ENCODE measurements around the gene NUDT3.

The NUDT3 gene

GRCh38 chr6:34343806-34344205 lies 48.7 kb downstream of the NUDT3 start:
- H3K4me1 ChIP-seq (ENCODE audit: control insufficient read depth, insufficient read depth, low read length), result no peaks in the 10 kb centered on the region
- no peaks in the 10 kb centered on the region for H3K36me3 ChIP-seq (ENCODE audit: control insufficient read depth, insufficient read depth, low read length)

DNA sequence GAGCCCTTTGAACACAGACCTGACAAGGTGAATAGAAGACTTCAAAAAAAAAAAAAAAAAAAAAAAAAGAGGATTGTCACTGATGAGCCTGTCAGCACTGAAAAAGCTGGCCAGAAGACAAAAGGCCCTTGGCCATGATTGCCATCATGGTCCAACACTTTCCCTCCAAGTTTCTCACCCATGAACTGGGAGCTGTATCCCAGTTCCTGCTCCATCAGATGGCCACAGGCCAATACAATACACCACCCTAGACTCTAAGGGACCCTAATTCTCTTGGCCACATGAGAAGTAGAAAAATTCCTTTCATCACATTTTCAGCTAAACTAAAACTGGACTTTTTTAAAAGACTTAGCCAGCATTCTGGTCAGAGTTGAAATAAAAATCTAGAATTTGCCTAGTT lies 50.2 kb downstream of the NUDT3 start:
- no peak overlapping the region for H3K4me3 ChIP-seq (ENCODE audit: low read length)
- H3K4me1 ChIP-seq (ENCODE audit: control insufficient read depth, insufficient read depth, low read length), result no peaks in the 10 kb centered on the region
- H3K36me3 ChIP-seq (ENCODE audit: control insufficient read depth, insufficient read depth, low read length), result no peaks in the 10 kb centered on the region
- no peaks in the 10 kb centered on the region for H3K9me3 ChIP-seq (ENCODE audit: control insufficient read depth, insufficient read depth, low read length)
- no peak for DNase-seq (ENCODE audit: low read depth, low spot score)
- no peaks in the 10 kb centered on the region; the same call in 1 of the 2 replicates for H3K27me3 ChIP-seq (ENCODE audit: control insufficient read depth, insufficient read depth, low read length)
- no peak overlapping the region for H3K27ac ChIP-seq (ENCODE audit: low read length)

More at GRCh38 chr6:34343806-34344205, 48.7 kb downstream of the NUDT3 start:
- H3K27me3 ChIP-seq (ENCODE audit: control insufficient read depth, insufficient read depth, low read length), result no peaks in the 10 kb centered on the region; the same call in 1 of the 2 replicates
- H3K27ac ChIP-seq (ENCODE audit: low read length), result no peak overlapping the region
- no peak overlapping the region for H3K4me3 ChIP-seq (ENCODE audit: low read length)
- DNase-seq (ENCODE audit: low read depth, low spot score), result no peak
- no peaks in the 10 kb centered on the region for H3K9me3 ChIP-seq (ENCODE audit: control insufficient read depth, insufficient read depth, low read length)

- H3K4me1 ChIP-seq (ENCODE audit: control insufficient read depth, insufficient read depth, low read length), result no peaks in the 10 kb centered on the region
- no peaks in the 10 kb centered on the region for H3K9me3 ChIP-seq (ENCODE audit: control insufficient read depth, insufficient read depth, low read length)
- H3K4me3 ChIP-seq (ENCODE audit: low read length), result no peak overlapping the region
- H3K36me3 ChIP-seq (ENCODE audit: control insufficient read depth, insufficient read depth, low read length), result no peaks in the 10 kb centered on the region
- no peaks in the 10 kb centered on the region; the same call in 1 of the 2 replicates for H3K27me3 ChIP-seq (ENCODE audit: control insufficient read depth, insufficient read depth, low read length)
- no peak overlapping the region for H3K27ac ChIP-seq (ENCODE audit: low read length)
- DNase-seq (ENCODE audit: low read depth, low spot score), result no peak
- WGBS (ENCODE audit: insufficient coverage, insufficient read length), result no CpG with 5 or more reads among the region's 8 CpGs
Observed at GRCh38 chr6:34341481-34341971, 50.9 kb downstream of the NUDT3 start.

DNA sequence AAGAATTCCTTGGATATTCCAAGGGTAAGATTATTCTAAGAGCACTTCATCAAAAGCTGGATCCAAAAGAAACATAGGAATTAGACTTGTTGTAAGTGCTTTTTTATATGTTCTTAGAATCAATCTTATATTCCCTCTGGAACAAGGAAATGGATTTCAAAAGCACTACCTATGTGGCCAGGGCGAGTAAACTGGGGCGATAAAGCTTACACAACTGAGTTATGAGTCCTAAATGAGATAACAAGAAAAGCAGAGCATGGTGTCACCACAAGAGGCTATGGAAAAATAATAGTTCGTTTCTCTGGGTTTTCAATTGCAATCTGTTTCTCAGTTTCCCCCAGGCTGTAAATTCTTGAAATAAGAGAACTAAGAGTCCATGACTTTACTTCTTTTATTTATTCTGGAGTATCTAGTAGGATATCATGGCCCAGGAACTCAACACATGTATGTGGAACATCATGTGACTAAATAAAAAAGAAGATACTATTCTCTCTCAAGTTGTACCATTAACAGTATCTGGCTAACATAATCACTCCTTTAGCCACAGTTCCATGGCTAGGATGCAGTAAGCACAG lies 51.5 kb downstream of the NUDT3 start:
- H3K9me3 ChIP-seq (ENCODE audit: control insufficient read depth, insufficient read depth, low read length), result no peaks in the 10 kb centered on the region
- no peak for DNase-seq (ENCODE audit: low read depth, low spot score)
- H3K36me3 ChIP-seq (ENCODE audit: control insufficient read depth, insufficient read depth, low read length), result no peaks in the 10 kb centered on the region
- H3K4me1 ChIP-seq (ENCODE audit: control insufficient read depth, insufficient read depth, low read length), result no peaks in the 10 kb centered on the region
- no CpG with 5 or more reads among the region's 3 CpGs for WGBS (ENCODE audit: insufficient coverage, insufficient read length)
- H3K4me3 ChIP-seq (ENCODE audit: low read length), result no peak overlapping the region
- H3K27me3 ChIP-seq (ENCODE audit: control insufficient read depth, insufficient read depth, low read length), result no peaks in the 10 kb centered on the region; the same call in 1 of the 2 replicates
- no peak overlapping the region for H3K27ac ChIP-seq (ENCODE audit: low read length)

DNA sequence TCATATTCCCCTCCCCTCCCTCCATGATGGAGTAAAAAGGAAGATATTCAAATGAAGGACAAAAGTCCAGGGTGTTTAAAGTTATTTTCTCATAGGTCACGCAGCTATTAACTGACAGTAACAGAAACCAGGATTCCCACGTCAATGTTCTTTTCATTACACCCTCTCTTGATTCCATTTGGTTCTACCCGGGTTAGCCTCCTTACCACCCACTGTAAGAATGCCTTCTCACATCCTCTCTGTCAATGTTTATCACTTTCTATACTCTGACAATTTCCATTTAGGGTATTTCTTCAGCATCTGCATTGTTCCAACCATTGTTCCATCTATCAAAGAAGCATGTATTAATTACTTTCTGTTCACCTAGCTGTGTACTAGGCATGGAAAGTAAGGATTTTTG lies 52.1 kb downstream of the NUDT3 start:
- no peaks in the 10 kb centered on the region for H3K36me3 ChIP-seq (ENCODE audit: control insufficient read depth, insufficient read depth, low read length)
- no peaks in the 10 kb centered on the region for H3K9me3 ChIP-seq (ENCODE audit: control insufficient read depth, insufficient read depth, low read length)
- no peaks in the 10 kb centered on the region; the same call in 1 of the 2 replicates for H3K27me3 ChIP-seq (ENCODE audit: control insufficient read depth, insufficient read depth, low read length)
- no peak overlapping the region for H3K27ac ChIP-seq (ENCODE audit: low read length)
- H3K4me3 ChIP-seq (ENCODE audit: low read length), result no peak overlapping the region
- no CpG with 5 or more reads among the region's 3 CpGs for WGBS (ENCODE audit: insufficient coverage, insufficient read length)
- DNase-seq (ENCODE audit: low read depth, low spot score), result no peak
- H3K4me1 ChIP-seq (ENCODE audit: control insufficient read depth, insufficient read depth, low read length), result no peaks in the 10 kb centered on the region

DNA sequence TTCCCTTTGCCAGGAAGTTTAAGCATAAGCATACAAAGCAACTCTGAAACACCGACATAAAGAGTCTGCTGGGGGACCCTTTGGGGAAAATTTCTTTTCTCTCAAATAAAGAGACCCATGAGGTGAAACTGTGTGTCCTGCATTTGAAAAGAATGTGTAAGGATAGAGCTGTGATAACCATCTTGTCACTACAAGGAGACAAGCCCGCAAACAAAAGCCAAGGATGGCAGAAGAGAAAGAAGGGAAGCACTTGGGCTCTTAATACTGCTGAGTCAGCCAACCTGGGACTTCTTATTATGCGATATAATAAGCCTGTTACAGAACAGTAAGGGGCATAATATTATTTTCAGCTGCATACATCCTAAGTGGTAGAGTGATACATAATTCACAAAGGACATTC lies 52.5 kb downstream of the NUDT3 start:
- H3K27ac ChIP-seq (ENCODE audit: low read length), result no peak overlapping the region
- no peak overlapping the region for H3K4me3 ChIP-seq (ENCODE audit: low read length)
- no peaks in the 10 kb centered on the region for H3K36me3 ChIP-seq (ENCODE audit: control insufficient read depth, insufficient read depth, low read length)
- DNase-seq (ENCODE audit: low read depth, low spot score), result no peak
- no peaks in the 10 kb centered on the region for H3K9me3 ChIP-seq (ENCODE audit: control insufficient read depth, insufficient read depth, low read length)
- no peaks in the 10 kb centered on the region for H3K4me1 ChIP-seq (ENCODE audit: control insufficient read depth, insufficient read depth, low read length)
- no peaks in the 10 kb centered on the region; the same call in 1 of the 2 replicates for H3K27me3 ChIP-seq (ENCODE audit: control insufficient read depth, insufficient read depth, low read length)
- WGBS (ENCODE audit: insufficient coverage, insufficient read length), result no CpG with 5 or more reads among the region's 3 CpGs

- no peaks in the 10 kb centered on the region; the same call in 1 of the 2 replicates for H3K27me3 ChIP-seq (ENCODE audit: control insufficient read depth, insufficient read depth, low read length)
- H3K9me3 ChIP-seq (ENCODE audit: control insufficient read depth, insufficient read depth, low read length), result no peaks in the 10 kb centered on the region
- H3K27ac ChIP-seq (ENCODE audit: low read length), result no peak overlapping the region
- H3K4me1 ChIP-seq (ENCODE audit: control insufficient read depth, insufficient read depth, low read length), result no peaks in the 10 kb centered on the region
- no peaks in the 10 kb centered on the region for H3K36me3 ChIP-seq (ENCODE audit: control insufficient read depth, insufficient read depth, low read length)
- H3K4me3 ChIP-seq (ENCODE audit: low read length), result no peak overlapping the region
- DNase-seq (ENCODE audit: low read depth, low spot score), result no peak
- WGBS (ENCODE audit: insufficient coverage, insufficient read length), result no CpG with 5 or more reads among the region's 1 CpG
Observed at GRCh38 chr6:34339432-34339831, 53.0 kb downstream of the NUDT3 start.

DNA sequence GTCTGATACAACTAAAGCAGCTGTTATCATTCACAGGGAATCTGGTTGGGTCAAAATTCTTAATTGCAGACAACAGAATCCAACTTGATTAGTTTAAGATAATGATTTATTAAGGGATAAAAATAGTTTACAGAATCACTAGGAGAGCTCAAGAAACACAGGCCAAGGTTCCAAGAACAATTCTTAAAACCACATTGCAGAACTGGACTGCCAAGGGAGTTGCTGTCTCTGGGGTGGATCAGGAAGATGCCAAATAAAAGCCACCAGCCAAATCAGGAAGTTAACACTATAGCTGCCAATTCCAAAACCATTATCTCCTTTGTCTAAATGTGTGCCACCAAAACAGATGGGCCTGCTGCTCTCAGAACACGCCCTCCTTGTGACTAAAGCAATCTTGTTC lies 53.7 kb downstream of the NUDT3 start:
- Histone ChIP-seq H3K36me3 (ENCODE audit: control insufficient read depth, insufficient read depth, low read length) (no peaks in the 10 kb centered on the region), H3K27me3 (ENCODE audit: control insufficient read depth, insufficient read depth, low read length) (no peaks in the 10 kb centered on the region; the same call in 1 of the 2 replicates), H3K9me3 (ENCODE audit: control insufficient read depth, insufficient read depth, low read length) (no peaks in the 10 kb centered on the region), H3K4me1 (ENCODE audit: control insufficient read depth, insufficient read depth, low read length) (no peaks in the 10 kb centered on the region), H3K4me3 (ENCODE audit: low read length) (no peak overlapping the region), H3K27ac (ENCODE audit: low read length) (no peak overlapping the region)
- DNase-seq (ENCODE audit: low read depth, low spot score), result no peak
- whole genome bisulfite sequencing (ENCODE audit: insufficient coverage, insufficient read length), result no CpG with 5 or more reads among the region's 1 CpG

DNA sequence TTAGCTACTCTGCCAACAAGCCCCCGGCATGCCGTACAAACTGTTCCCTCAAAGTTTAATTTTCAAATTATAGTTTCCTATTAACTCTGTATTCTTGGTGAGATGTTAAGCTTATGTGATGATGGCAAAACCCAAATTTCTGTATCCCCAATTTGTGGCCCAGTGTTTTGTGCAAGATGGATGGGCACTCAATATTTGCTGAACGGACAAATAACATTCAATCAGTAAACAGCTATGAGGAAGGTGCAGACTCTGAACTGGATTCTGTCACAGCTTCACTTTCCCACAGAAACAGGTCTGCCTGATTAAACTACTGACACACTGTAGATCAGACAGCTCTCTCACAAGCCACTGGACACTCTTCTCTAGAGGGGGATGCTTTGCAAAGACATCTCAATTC lies 54.1 kb downstream of the NUDT3 start:
- H3K9me3 ChIP-seq (ENCODE audit: control insufficient read depth, insufficient read depth, low read length), result no peaks in the 10 kb centered on the region
- no peaks in the 10 kb centered on the region for H3K4me1 ChIP-seq (ENCODE audit: control insufficient read depth, insufficient read depth, low read length)
- H3K27me3 ChIP-seq (ENCODE audit: control insufficient read depth, insufficient read depth, low read length), result no peaks in the 10 kb centered on the region; the same call in 1 of the 2 replicates
- no CpG with 5 or more reads among the region's 3 CpGs for WGBS (ENCODE audit: insufficient coverage, insufficient read length)
- no peak overlapping the region for H3K27ac ChIP-seq (ENCODE audit: low read length)
- H3K4me3 ChIP-seq (ENCODE audit: low read length), result no peak overlapping the region
- H3K36me3 ChIP-seq (ENCODE audit: control insufficient read depth, insufficient read depth, low read length), result no peaks in the 10 kb centered on the region
- DNase-seq (ENCODE audit: low read depth, low spot score), result no peak

DNA sequence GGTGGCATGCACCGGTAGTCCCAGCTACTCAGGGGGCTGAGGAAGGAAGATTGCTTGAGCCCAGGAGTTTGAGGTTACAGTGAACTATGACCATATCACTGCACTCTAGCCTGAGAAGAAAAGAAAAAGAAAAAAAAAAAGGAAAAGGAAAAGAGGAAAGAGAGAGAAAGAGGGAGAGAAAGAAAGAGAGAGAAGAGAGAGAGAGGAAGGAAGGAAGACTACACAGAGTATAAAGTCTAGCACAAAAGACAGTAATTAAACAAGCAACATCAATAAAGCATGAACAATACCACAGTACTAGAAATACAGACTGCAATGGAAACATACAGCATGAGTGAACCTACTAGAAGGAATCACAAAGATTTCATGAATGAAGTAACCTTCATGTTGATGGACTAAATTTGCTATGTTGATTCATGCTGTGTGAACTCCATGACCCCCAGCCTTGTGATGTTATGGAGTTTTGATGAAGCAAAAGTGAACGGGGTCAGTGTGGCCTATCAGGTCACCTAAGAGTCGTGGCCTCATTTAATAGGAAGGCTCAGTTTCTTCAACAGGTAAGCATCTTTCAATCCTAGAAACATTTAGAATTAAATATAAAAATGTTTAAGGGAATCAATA lies 57.6 kb downstream of the NUDT3 start:
- Histone ChIP-seq H3K27me3 (ENCODE audit: control insufficient read depth, insufficient read depth, low read length) (no peaks in the 10 kb centered on the region), H3K36me3 (ENCODE audit: control insufficient read depth, insufficient read depth, low read length) (no peaks in the 10 kb centered on the region), H3K4me3 (ENCODE audit: low read length) (no peak overlapping the region), H3K9me3 (ENCODE audit: control insufficient read depth, insufficient read depth, low read length) (no peaks in the 10 kb centered on the region), H3K4me1 (ENCODE audit: control insufficient read depth, insufficient read depth, low read length) (no peaks in the 10 kb centered on the region), H3K27ac (ENCODE audit: low read length) (no peak overlapping the region)
- no peak for DNase-seq (ENCODE audit: low read depth, low spot score)
- no CpG with 5 or more reads among the region's 3 CpGs for WGBS (ENCODE audit: insufficient coverage, insufficient read length)

GRCh38 chr6:34333858-34334257 lies 58.6 kb downstream of the NUDT3 start:
- H3K4me1 ChIP-seq (ENCODE audit: control insufficient read depth, insufficient read depth, low read length), result no peaks in the 10 kb centered on the region
- WGBS (ENCODE audit: insufficient coverage, insufficient read length), result no CpG with 5 or more reads among the region's 6 CpGs
- no peaks in the 10 kb centered on the region for H3K27me3 ChIP-seq (ENCODE audit: control insufficient read depth, insufficient read depth, low read length)
- H3K4me3 ChIP-seq (ENCODE audit: low read length), result no peak overlapping the region
- H3K27ac ChIP-seq (ENCODE audit: low read length), result no peak overlapping the region
- no peaks in the 10 kb centered on the region for H3K9me3 ChIP-seq (ENCODE audit: control insufficient read depth, insufficient read depth, low read length)
- no peak for DNase-seq (ENCODE audit: low read depth, low spot score)
- H3K36me3 ChIP-seq (ENCODE audit: control insufficient read depth, insufficient read depth, low read length), result no peaks in the 10 kb centered on the region
